ENCODE results near the gene ZNF432.

DNA sequence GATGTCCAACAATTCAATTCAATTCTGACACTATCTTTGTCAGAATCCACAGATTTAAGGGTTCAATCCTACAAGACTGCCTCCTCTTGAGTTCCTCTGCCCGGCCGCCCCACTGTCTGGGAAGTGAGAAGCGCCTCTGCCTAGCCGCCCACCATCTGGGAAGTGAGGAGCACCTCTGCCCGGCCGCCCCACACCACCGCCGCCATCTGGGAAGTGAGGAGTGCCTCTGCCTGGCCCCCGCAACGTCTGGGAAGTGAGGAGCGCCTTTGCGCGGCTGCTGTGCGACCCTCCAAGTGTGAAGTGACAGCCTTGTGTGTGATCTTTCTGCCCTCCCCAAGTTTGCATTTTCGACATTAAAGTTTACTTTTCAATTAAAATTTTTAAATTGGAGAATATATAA, 26.4 kb downstream of the ZNF432 start:
- TF ChIP-seq, protein P1, sequence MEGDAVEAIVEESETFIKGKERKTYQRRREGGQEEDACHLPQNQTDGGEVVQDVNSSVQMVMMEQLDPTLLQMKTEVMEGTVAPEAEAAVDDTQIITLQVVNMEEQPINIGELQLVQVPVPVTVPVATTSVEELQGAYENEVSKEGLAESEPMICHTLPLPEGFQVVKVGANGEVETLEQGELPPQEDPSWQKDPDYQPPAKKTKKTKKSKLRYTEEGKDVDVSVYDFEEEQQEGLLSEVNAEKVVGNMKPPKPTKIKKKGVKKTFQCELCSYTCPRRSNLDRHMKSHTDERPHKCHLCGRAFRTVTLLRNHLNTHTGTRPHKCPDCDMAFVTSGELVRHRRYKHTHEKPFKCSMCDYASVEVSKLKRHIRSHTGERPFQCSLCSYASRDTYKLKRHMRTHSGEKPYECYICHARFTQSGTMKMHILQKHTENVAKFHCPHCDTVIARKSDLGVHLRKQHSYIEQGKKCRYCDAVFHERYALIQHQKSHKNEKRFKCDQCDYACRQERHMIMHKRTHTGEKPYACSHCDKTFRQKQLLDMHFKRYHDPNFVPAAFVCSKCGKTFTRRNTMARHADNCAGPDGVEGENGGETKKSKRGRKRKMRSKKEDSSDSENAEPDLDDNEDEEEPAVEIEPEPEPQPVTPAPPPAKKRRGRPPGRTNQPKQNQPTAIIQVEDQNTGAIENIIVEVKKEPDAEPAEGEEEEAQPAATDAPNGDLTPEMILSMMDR (IDR thresholded peaks at IDR 0.05): no peak
- TF ChIP-seq EP300 (IDR thresholded peaks at IDR 0.05) (no peak), RAD21 (conservative IDR thresholded peaks at IDR 0.05 in 1 of 2, IDR thresholded peaks at IDR 0.05 in 1 of 2) (no peak), GATA3 (IDR thresholded peaks at IDR 0.05; ENCODE audit: borderline replicate concordance) (no peak), ZC3H11A (IDR thresholded peaks at IDR 0.05) (no peak), POLR2A (IDR thresholded peaks at IDR 0.05; ENCODE audit: low read length) (no peak), RNF2 (IDR thresholded peaks at IDR 0.05; ENCODE audit: borderline replicate concordance, low read depth) (no peak), EHMT2 (IDR thresholded peaks at IDR 0.05; ENCODE audit: low read depth) (no peak), CEBPB (IDR thresholded peaks at IDR 0.05) (no peak)
- TF ChIP-seq, protein P2, sequence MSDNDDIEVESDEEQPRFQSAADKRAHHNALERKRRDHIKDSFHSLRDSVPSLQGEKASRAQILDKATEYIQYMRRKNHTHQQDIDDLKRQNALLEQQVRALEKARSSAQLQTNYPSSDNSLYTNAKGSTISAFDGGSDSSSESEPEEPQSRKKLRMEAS (IDR thresholded peaks at IDR 0.05): no peak
